ENCODE measurements around the gene PPP6R2.

PPP6R2 gene

GRCh38 chr22:50476868-50477267, 133.7 kb downstream of the PPP6R2 start:
- TF ChIP-seq SIN3A (IDR thresholded peaks at IDR 0.05; ENCODE audit: borderline replicate concordance, insufficient read depth, low read length) = no peak
- TF ChIP-seq TAF1 (IDR thresholded peaks at IDR 0.05; ENCODE audit: borderline replicate concordance, insufficient read depth, low read length) = no peak
- TF ChIP-seq FOXP2 (optimal IDR thresholded peaks at IDR 0.05; ENCODE audit: borderline replicate concordance, extremely low read depth, extremely low read length, insufficient read depth) = no peak
- TF ChIP-seq REST (IDR thresholded peaks at IDR 0.05; ENCODE audit: insufficient read depth in 1 of 2, low read depth in 2 of 2, low read length in 2 of 2) = no peak
- no peak for TF ChIP-seq POLR2AphosphoS5 (IDR thresholded peaks at IDR 0.05; ENCODE audit: low read depth, low read length)

- TF ChIP-seq REST (IDR thresholded peaks at IDR 0.05; ENCODE audit: insufficient read depth in 1 of 2, low read depth in 2 of 2, low read length in 2 of 2) (no peak), FOXP2 (optimal IDR thresholded peaks at IDR 0.05; ENCODE audit: borderline replicate concordance, extremely low read depth, extremely low read length, insufficient read depth) (no peak), POLR2AphosphoS5 (IDR thresholded peaks at IDR 0.05; ENCODE audit: low read depth, low read length) (no peak), SIN3A (IDR thresholded peaks at IDR 0.05; ENCODE audit: borderline replicate concordance, insufficient read depth, low read length) (no peak), TAF1 (IDR thresholded peaks at IDR 0.05; ENCODE audit: borderline replicate concordance, insufficient read depth, low read length) (no peak)
Measured at GRCh38 chr22:50477923-50478322, 134.8 kb downstream of the PPP6R2 start.

GRCh38 chr22:50479721-50480120, 136.6 kb downstream of the PPP6R2 start:
- no peak for TF ChIP-seq FOXP2 (optimal IDR thresholded peaks at IDR 0.05; ENCODE audit: borderline replicate concordance, extremely low read depth, extremely low read length, insufficient read depth)
- no peak for TF ChIP-seq POLR2AphosphoS5 (IDR thresholded peaks at IDR 0.05; ENCODE audit: low read depth, low read length)
- no peak for TF ChIP-seq SIN3A (IDR thresholded peaks at IDR 0.05; ENCODE audit: borderline replicate concordance, insufficient read depth, low read length)
- TF ChIP-seq TAF1 (IDR thresholded peaks at IDR 0.05; ENCODE audit: borderline replicate concordance, insufficient read depth, low read length) = no peak

GRCh38 chr22:50481045-50481439, 137.9 kb downstream of the PPP6R2 start:
- TF ChIP-seq REST (IDR thresholded peaks at IDR 0.05; ENCODE audit: insufficient read depth in 1 of 2, low read depth in 2 of 2, low read length in 2 of 2) (no peak), FOXP2 (optimal IDR thresholded peaks at IDR 0.05; ENCODE audit: borderline replicate concordance, extremely low read depth, extremely low read length, insufficient read depth) (no peak), POLR2AphosphoS5 (IDR thresholded peaks at IDR 0.05; ENCODE audit: low read depth, low read length) (no peak), SIN3A (IDR thresholded peaks at IDR 0.05; ENCODE audit: borderline replicate concordance, insufficient read depth, low read length) (no peak), TAF1 (IDR thresholded peaks at IDR 0.05; ENCODE audit: borderline replicate concordance, insufficient read depth, low read length) (no peak)

DNA sequence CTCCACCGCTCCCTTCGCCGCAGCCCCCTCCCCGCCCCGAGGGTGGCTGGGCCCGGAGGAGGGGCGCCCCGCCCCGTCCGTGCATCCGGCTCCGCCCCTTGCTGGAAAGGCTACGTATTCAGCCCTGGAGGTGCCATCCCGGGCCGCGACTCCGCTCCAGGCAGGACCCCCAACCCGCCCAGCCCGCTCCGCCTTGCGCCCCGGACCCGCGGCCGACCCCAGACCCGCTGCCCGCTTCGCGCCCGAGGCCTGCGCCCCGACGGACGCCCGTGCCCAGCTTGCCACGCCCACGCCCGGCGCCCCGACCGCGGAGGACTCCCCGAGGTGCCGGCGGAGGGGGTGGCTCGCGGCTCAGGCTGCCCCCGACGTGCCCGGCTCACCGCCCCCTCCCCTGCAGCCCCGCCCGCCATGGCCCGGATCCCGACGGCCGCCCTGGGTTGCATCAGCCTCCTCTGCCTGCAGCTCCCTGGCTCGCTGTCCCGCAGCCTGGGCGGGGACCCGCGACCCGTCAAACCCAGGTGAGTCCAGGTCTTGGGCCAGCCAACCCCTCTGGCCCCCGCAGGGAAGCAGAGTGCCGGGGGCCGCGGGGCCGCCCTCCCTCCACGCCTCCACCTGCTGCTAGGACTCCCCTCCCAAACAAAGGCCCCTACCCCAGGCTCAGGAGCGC, 138.4 kb downstream of the PPP6R2 start, which contains the start of gene ADM2:
TSS of gene ADM2 (plus strand) at position 104 of the 667 bp plus-strand sequence. CDS start at position 409, 305 bp downstream.
- TF ChIP-seq TAF1 (IDR thresholded peaks at IDR 0.05; ENCODE audit: borderline replicate concordance, insufficient read depth, low read length) = no peak

All from PFSK-1 (cell line).